Measurements from ENCODE around the gene SHISAL2A. TPM values are rescaled to one million over a fixed set of nuclear protein-coding genes. Genes with fewer than 3 reads are reported as not detected.

Gene SHISAL2A
- total RNA-seq, 1 donor from 2014 or later, result not detected

- Mint-ChIP-seq H3K9me3 (ENCODE audit: unreplicated experiment) (no peaks in the 10 kb centered on the region), H3K4me3 (ENCODE audit: unreplicated experiment) (no peak overlapping the region), H3K36me3 (ENCODE audit: low read depth, unreplicated experiment) (no peaks in the 10 kb centered on the region), H3K27ac (ENCODE audit: unreplicated experiment) (no peak overlapping the region), H3K27me3 (ENCODE audit: low read depth, unreplicated experiment) (no peaks in the 10 kb centered on the region), H3K4me1 (ENCODE audit: low read depth, unreplicated experiment) (peaks cover 8% of the 10 kb centered on the region)
- Histone ChIP-seq H3K4me1 (ENCODE audit: insufficient read depth, low read length) (peaks cover 5% of the 10 kb centered on the region), H3K79me2 (ENCODE audit: insufficient read depth, low read length) (no peaks in the 10 kb centered on the region), H3K27ac (ENCODE audit: low read depth, low read length) (no peak overlapping the region), H3K27me3 (ENCODE audit: insufficient read depth, low read length) (no peaks in the 10 kb centered on the region), H2AFZ (ENCODE audit: low read depth, low read length) (no peak overlapping the region), H3K4me2 (ENCODE audit: low read length) (no peak overlapping the region), H3K36me3 (ENCODE audit: insufficient read depth, low read length) (no peaks in the 10 kb centered on the region), H3K9me3 (ENCODE audit: insufficient read depth, low read depth, low read length) (no peaks in the 10 kb centered on the region), H3K4me3 (ENCODE audit: insufficient read depth, low read depth, low read length) (no peak overlapping the region), H4K20me1 (ENCODE audit: insufficient read depth, low read length) (no peaks in the 10 kb centered on the region), H3K9ac (ENCODE audit: low read length) (no peak overlapping the region)
- TF ChIP-seq EZH2 (IDR thresholded peaks at IDR 0.05; ENCODE audit: insufficient read depth, low read length) (no peak), CTCF (IDR thresholded peaks at IDR 0.05; ENCODE audit: insufficient read depth, low read depth, low read length) (no peak)
- DNase-seq (ENCODE audit: low read depth) (no peak), FAIRE-seq (no peak)
Measured at GRCh38 chr1:52679498-52679897, 46.5 kb downstream of the SHISAL2A start.

- TF ChIP-seq EZH2 (IDR thresholded peaks at IDR 0.05; ENCODE audit: insufficient read depth, low read length) (no peak), CTCF (IDR thresholded peaks at IDR 0.05; ENCODE audit: insufficient read depth, low read depth, low read length) (no peak)
- H3K4me3 ChIP-seq (ENCODE audit: insufficient read depth, low read depth, low read length), result no peak overlapping the region
- no peak overlapping the region for H3K9ac ChIP-seq (ENCODE audit: low read length)
- H2AFZ ChIP-seq (ENCODE audit: low read depth, low read length), result no peak overlapping the region
- no peaks in the 10 kb centered on the region for H3K27me3 ChIP-seq (ENCODE audit: insufficient read depth, low read length)
- H3K36me3 ChIP-seq (ENCODE audit: insufficient read depth, low read length), result peaks cover 2% of the 10 kb centered on the region
- H3K4me1 Mint-ChIP-seq (ENCODE audit: low read depth, unreplicated experiment), result no peaks in the 10 kb centered on the region
- no peaks in the 10 kb centered on the region for H3K79me2 ChIP-seq (ENCODE audit: insufficient read depth, low read length)
- no peaks in the 10 kb centered on the region for H3K9me3 Mint-ChIP-seq (ENCODE audit: unreplicated experiment)
- no peak overlapping the region for H3K27ac ChIP-seq (ENCODE audit: low read depth, low read length)
- no peak for DNase-seq (ENCODE audit: low read depth)
- H4K20me1 ChIP-seq (ENCODE audit: insufficient read depth, low read length), result no peaks in the 10 kb centered on the region
- FAIRE-seq, result no peak
- no peaks in the 10 kb centered on the region for H3K27me3 Mint-ChIP-seq (ENCODE audit: low read depth, unreplicated experiment)
- H3K4me3 Mint-ChIP-seq (ENCODE audit: unreplicated experiment), result no peak overlapping the region
- no peak overlapping the region for H3K4me2 ChIP-seq (ENCODE audit: low read length)
- no peaks in the 10 kb centered on the region for H3K4me1 ChIP-seq (ENCODE audit: insufficient read depth, low read length)
- no peaks in the 10 kb centered on the region for H3K36me3 Mint-ChIP-seq (ENCODE audit: low read depth, unreplicated experiment)
- no peaks in the 10 kb centered on the region for H3K9me3 ChIP-seq (ENCODE audit: insufficient read depth, low read depth, low read length)
- no peak overlapping the region for H3K27ac Mint-ChIP-seq (ENCODE audit: unreplicated experiment)
Measured at GRCh38 chr1:52680353-52680752, 47.4 kb downstream of the SHISAL2A start.

GRCh38 chr1:52681136-52681535, 48.2 kb downstream of the SHISAL2A start:
- peaks cover 4% of the 10 kb centered on the region for H3K36me3 ChIP-seq (ENCODE audit: insufficient read depth, low read length)
- H3K27me3 ChIP-seq (ENCODE audit: insufficient read depth, low read length), result no peaks in the 10 kb centered on the region
- no peaks in the 10 kb centered on the region for H4K20me1 ChIP-seq (ENCODE audit: insufficient read depth, low read length)
- H2AFZ ChIP-seq (ENCODE audit: low read depth, low read length), result no peak overlapping the region
- Mint-ChIP-seq H3K27me3 (ENCODE audit: low read depth, unreplicated experiment) (no peaks in the 10 kb centered on the region), H3K36me3 (ENCODE audit: low read depth, unreplicated experiment) (no peaks in the 10 kb centered on the region), H3K4me3 (ENCODE audit: unreplicated experiment) (no peak overlapping the region), H3K4me1 (ENCODE audit: low read depth, unreplicated experiment) (no peaks in the 10 kb centered on the region), H3K9me3 (ENCODE audit: unreplicated experiment) (no peaks in the 10 kb centered on the region), H3K27ac (ENCODE audit: unreplicated experiment) (no peak overlapping the region)
- H3K4me1 ChIP-seq (ENCODE audit: insufficient read depth, low read length), result no peaks in the 10 kb centered on the region
- H3K4me3 ChIP-seq (ENCODE audit: insufficient read depth, low read depth, low read length), result no peak overlapping the region
- no peak overlapping the region for H3K9ac ChIP-seq (ENCODE audit: low read length)
- H3K9me3 ChIP-seq (ENCODE audit: insufficient read depth, low read depth, low read length), result no peaks in the 10 kb centered on the region
- no peak overlapping the region for H3K4me2 ChIP-seq (ENCODE audit: low read length)
- no peak for DNase-seq (ENCODE audit: low read depth)
- no peak for FAIRE-seq
- H3K27ac ChIP-seq (ENCODE audit: low read depth, low read length), result no peak overlapping the region
- no peaks in the 10 kb centered on the region for H3K79me2 ChIP-seq (ENCODE audit: insufficient read depth, low read length)
- TF ChIP-seq CTCF (IDR thresholded peaks at IDR 0.05; ENCODE audit: insufficient read depth, low read depth, low read length), result no peak
- TF ChIP-seq EZH2 (IDR thresholded peaks at IDR 0.05; ENCODE audit: insufficient read depth, low read length), result no peak

Data from astrocyte (in vitro differentiated cells and primary cell).